HepG2 (cell line): Measurements from ENCODE around the gene C11orf58. TPM values are rescaled to one million over a fixed set of nuclear protein-coding genes. Genes with fewer than 3 reads are reported as not detected.
A peak's percentile ranks its signal among the peaks of the same experiment; 100 is the strongest.

Experiments
- ATAC-seq: fragments of 200-7000 bp; cut with Tn5 transposase; 3 replicates; pipeline ENCODE4 v1.9.1; 2020; ENCODE audit warnings: mild to moderate bottlenecking, moderate library complexity
- BruUV-seq: library from RNA; stranded (reverse); fragments of 400-500 nt; replicated peaks from 2 replicates; lab custom pipeline; 2021; lab: Mats Ljungman, UMichigan
- CTCF ChIA-PET: fragments of 300-600 bp; formaldehyde crosslinking; extraction: SDS; loops from one replicate; lab custom pipeline; 2021; ENCODE audit warnings: low total read pairs, inconsistent platforms, low intra/inter-chr PET ratio; lab: Yijun Ruan, JAX
- POLR2A ChIA-PET: fragments of 350-600 bp; sonication (Branson Sonifier 250); formaldehyde crosslinking; loops from one replicate; lab custom pipeline; 2020; ENCODE audit warnings: antibody characterized with exemption, inconsistent platforms; lab: Yijun Ruan, JAX
- DNase-seq: peaks from one replicate; pipeline ENCODE4 v3.0.0-alpha.2; 2015; ENCODE audit warnings: low spot score
- FAIRE-seq: peaks from 3 replicates; lab custom pipeline; 2011; peaks lifted over from hg19 to GRCh38; lab: Jason Lieb, UNC
- H2AFZ ChIP-seq: one replicate; pipeline ENCODE4 v1.6.1; 2011; ENCODE audit warnings: low read length, inconsistent platforms
- H3K27ac ChIP-seq: fragments of 300-600 bp; 3 replicates; pipeline ENCODE4 v1.8.0; 2011; ENCODE audit warnings: mixed run types, mild to moderate bottlenecking, mixed read lengths, low read length, inconsistent platforms; ENCODE audit not compliant: insufficient read depth; ENCODE audit errors: extremely low read length
- H3K27me3 ChIP-seq, 2 experiments: fragments of 200-600 bp in 1 of 2; 2 replicates in 1 of 2; 3 replicates in 1 of 2; pipeline versions ENCODE4 v1.6.0 to v1.8.0; 2011; ENCODE audit warnings: low read length in 2 of 2, mild to moderate bottlenecking in 2 of 2, moderate library complexity in 2 of 2, inconsistent platforms in 1 of 2; ENCODE audit not compliant: insufficient read depth in 2 of 2, control insufficient read depth in 1 of 2
- H3K36me3 ChIP-seq, 2 experiments: fragments of 200-600 bp in 1 of 2; replicated peaks in 1 of 2; 2 replicates in 1 of 2; 3 replicates in 1 of 2; pipeline versions ENCODE4 v1.5.1 to v1.8.0; 2011; ENCODE audit warnings: low read length in 2 of 2, inconsistent platforms in 1 of 2; ENCODE audit not compliant: insufficient read depth in 2 of 2, control insufficient read depth in 1 of 2
- H3K4me1 ChIP-seq: 2 replicates; pipeline ENCODE4 v1.5.1; 2012; ENCODE audit warnings: low read length, inconsistent platforms; ENCODE audit not compliant: insufficient read depth
- H3K4me2 ChIP-seq: 2 replicates; pipeline ENCODE4 v1.6.0; 2011; ENCODE audit warnings: low read depth, low read length, inconsistent platforms
- H3K4me3 ChIP-seq, 3 experiments: fragments of 200-600 bp in 1 of 3; sonication (generic), shearing (Covaris generic) in 1 of 3; replicated peaks in 1 of 3; 2 replicates each; pipeline ENCODE4 v1.5.1; 2011 to 2016; ENCODE audit warnings: low read length in 3 of 3, inconsistent platforms in 2 of 3, low read depth in 2 of 3, mild to moderate bottlenecking in 2 of 3, control low read depth in 1 of 3, mixed read lengths in 1 of 3; ENCODE audit not compliant: insufficient read depth in 1 of 3
- H3K79me2 ChIP-seq: one replicate; pipeline ENCODE4 v1.6.1; 2011; ENCODE audit warnings: low read length, inconsistent platforms; ENCODE audit not compliant: insufficient read depth
- H3K9ac ChIP-seq: 2 replicates; pipeline ENCODE4 v1.6.0; 2011; ENCODE audit warnings: mild to moderate bottlenecking, low read depth, low read length, inconsistent platforms; ENCODE audit not compliant: insufficient read depth
- H3K9me3 ChIP-seq: 2 replicates; pipeline ENCODE4 v1.5.1; 2012; ENCODE audit warnings: mild to moderate bottlenecking, low read length
- H4K20me1 ChIP-seq: 2 replicates; pipeline ENCODE4 v1.6.0; 2011; ENCODE audit warnings: inconsistent platforms, mild to moderate bottlenecking, low read length, moderate library complexity; ENCODE audit not compliant: insufficient read depth
- ARID2 ChIP-seq: sonication (generic); formaldehyde crosslinking; IDR thresholded peaks from 2 replicates; pipeline ENCODE4 v1.8.1; 2022; ENCODE audit warnings: mild to moderate bottlenecking, missing genetic modification reagents, borderline replicate concordance
- ATRX ChIP-seq: sonication (generic); formaldehyde crosslinking; IDR thresholded peaks from 2 replicates; pipeline ENCODE4 v1.4.0; 2020; ENCODE audit warnings: missing genetic modification reagents, borderline replicate concordance
- BRD4 ChIP-seq: sonication (generic); formaldehyde crosslinking; IDR thresholded peaks from 2 replicates; pipeline ENCODE4 v1.4.0; 2020; ENCODE audit warnings: missing genetic modification reagents
- FIP1L1 ChIP-seq: fragments of 200-400 bp; formaldehyde crosslinking; IDR thresholded peaks from 2 replicates; pipeline ENCODE4 v1.6.1; 2018; ENCODE audit warnings: low read depth, mild to moderate bottlenecking, low read length, moderate library complexity, borderline replicate concordance; ENCODE audit not compliant: insufficient read depth
- KAT2B ChIP-seq: fragments of 150-350 bp; IDR thresholded peaks from 2 replicates; pipeline ENCODE4 v1.6.1; 2014; ENCODE audit warnings: low read depth, low read length, borderline replicate concordance
- NFE2 ChIP-seq: sonication (generic); formaldehyde crosslinking; IDR thresholded peaks from 2 replicates; pipeline ENCODE4 v1.4.0; 2020; ENCODE audit warnings: missing genetic modification reagents
- PAX8 ChIP-seq: sonication (generic); formaldehyde crosslinking; IDR thresholded peaks from 2 replicates; pipeline ENCODE4 v1.8.0; 2022; ENCODE audit warnings: mild to moderate bottlenecking, missing genetic modification reagents, borderline replicate concordance
- SP1 ChIP-seq, 2 experiments: fragments of 450-650 bp in 1 of 2; sonication (generic) in 1 of 2; formaldehyde crosslinking in 1 of 2; IDR thresholded peaks; 2 replicates each; pipeline versions ENCODE4 v1.4.0 to v1.6.1; 2016 to 2020; ENCODE audit warnings: missing genetic modification reagents in 1 of 2
- ZNF660 ChIP-seq: sonication (generic); formaldehyde crosslinking; IDR thresholded peaks from 2 replicates; pipeline ENCODE4 v1.5.1; 2020; ENCODE audit warnings: mild to moderate bottlenecking, low read depth, missing genetic modification reagents, borderline replicate concordance
- ZNF816 ChIP-seq: sonication (generic); formaldehyde crosslinking; IDR thresholded peaks from 2 replicates; pipeline ENCODE4 v1.8.0; 2022; ENCODE audit warnings: missing genetic modification reagents, mild to moderate bottlenecking, borderline replicate concordance
- ZNF839 ChIP-seq: sonication (generic); formaldehyde crosslinking; IDR thresholded peaks from 2 replicates; pipeline ENCODE4 v1.4.0; 2020; ENCODE audit warnings: missing genetic modification reagents, mild to moderate bottlenecking, borderline replicate concordance
- WGBS: methylation state at CpG from one replicate; pipeline ENCODE4 v1.1.6; 2017; ENCODE audit warnings: low lambda C conversion rate; 5-methylcytosine and 5-hydroxymethylcytosine counted together
- in situ Hi-C: cut with HindIII; loops from 2 replicates; pipeline ENCODE4 v1.10.0; 2017; ENCODE audit warnings: low pct_unique_long_range_greater_than_20kb; ENCODE audit not compliant: extremely low pct_ligation_motif_present
- intact Hi-C: fragments of 100-400 bp; cut with micrococcal nuclease; formaldehyde crosslinking; loops from one replicate; pipeline ENCODE4 v1.10.0; 2022; ENCODE audit not compliant: unreplicated experiment
- polyA plus RNA-seq, 8 experiments: library from polyadenylated mRNA; depleted of rRNA in 3 of 8; stranded (reverse) in 7 of 8; unstranded in 1 of 8; fragments of >200 nt; fragmentation: Illumina TruSeq in 4 of 8; extraction: Trizol in 4 of 8; gene quantifications; 2 replicates each; pipeline versions ENCODE4 v1.2.1 to v1.2.3, GENCODE V29; 2011 to 2016; ENCODE audit warnings: low read depth in 4 of 8, missing spikeins in 1 of 8, mixed read lengths in 1 of 8; ENCODE audit not compliant: insufficient read depth in 1 of 8
- total RNA-seq, 5 experiments: library from RNA; depleted of rRNA; stranded (reverse); fragments of >200 nt; fragmentation: Illumina TruSeq; extraction: Trizol; gene quantifications; 2 replicates each; pipeline ENCODE4 v1.2.3, GENCODE V29; 2016; ENCODE audit warnings: low read depth in 1 of 5
- TF ChIP-seq, protein P1 (sequence below): sonication (generic); formaldehyde crosslinking; IDR thresholded peaks from 2 replicates; pipeline ENCODE4 v1.5.1; 2020; ENCODE audit warnings: missing genetic modification reagents, mild to moderate bottlenecking, borderline replicate concordance
- TF ChIP-seq, protein P2 (sequence below): IDR thresholded peaks from 2 replicates; pipeline ENCODE4 v1.6.1; 2012; ENCODE audit warnings: low read length, improper control_type of control experiment
- TF ChIP-seq, protein P3 (sequence below): IDR thresholded peaks from 2 replicates; pipeline ENCODE4 v1.6.1; 2016; ENCODE audit warnings: low read depth

The C11orf58 gene
- total and polyA plus RNA-seq, 2 of the 13 experiments (the other 11 are each of a cell fraction or from before 2014, with no cell fraction given), result 83.8 to 167 TPM

DNA sequence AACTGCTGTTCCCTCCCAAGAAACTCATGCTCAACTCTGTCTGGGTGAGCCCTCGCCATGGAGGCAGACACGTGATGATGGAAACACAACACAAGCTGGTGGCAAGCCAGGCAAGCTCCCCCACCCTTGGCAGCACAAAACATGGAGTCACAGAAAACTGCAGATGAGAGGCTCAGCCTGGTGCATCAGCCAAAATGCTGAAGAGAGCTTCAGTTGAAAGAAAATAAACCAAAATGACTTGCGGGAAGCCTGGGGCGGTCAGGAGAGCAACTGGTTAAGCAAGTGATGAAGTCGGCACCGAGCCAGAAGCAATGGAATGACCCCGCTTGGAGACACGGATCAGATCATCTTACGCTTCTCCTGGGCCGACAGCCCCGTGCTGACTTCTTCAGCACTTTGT, 68.3 kb downstream of the C11orf58 start:
- in situ Hi-C loops (loop anchor here (10.0 kb wide), 1 partner anchor 268 kb away; the partner anchor contains the start of gene RPS13), intact Hi-C loops (loop anchor here (1.0 kb wide), 1 partner anchor 18 kb away; no protein-coding TSS in a partner anchor)
- CTCF ChIA-PET, result no interaction called here
- POLR2A ChIA-PET, result no interaction called here
- H3K9ac ChIP-seq, result no peak overlapping the region
- H3K27me3 ChIP-seq, result no peaks in the 10 kb centered on the region
- peaks cover 12 to 34% of the 10 kb centered on the region in 2 experiments; a peak in 4 of 5 replicates for H3K36me3 ChIP-seq
- H3K9me3 ChIP-seq, result no peaks in the 10 kb centered on the region
- peak overlapping the region; percentile 24 for H3K27ac ChIP-seq
- TF ChIP-seq KAT2B (no peak), ZNF660 (CRISPR knock-in tag) (no peak), SP1 (IDR thresholded peaks at IDR 0.05) (no peak), SP1 (CRISPR knock-in tag; IDR thresholded peaks at IDR 0.05) (no peak), ARID2 (CRISPR knock-in tag) (no peak), BRD4 (CRISPR knock-in tag) (no peak), ZNF839 (CRISPR knock-in tag) (no peak), PAX8 (CRISPR knock-in tag) (no peak), NFE2 (CRISPR knock-in tag) (no peak), ATRX (no peak), ZNF816 (CRISPR knock-in tag) (no peak), FIP1L1 (no peak)
- TF ChIP-seq, protein P1, sequence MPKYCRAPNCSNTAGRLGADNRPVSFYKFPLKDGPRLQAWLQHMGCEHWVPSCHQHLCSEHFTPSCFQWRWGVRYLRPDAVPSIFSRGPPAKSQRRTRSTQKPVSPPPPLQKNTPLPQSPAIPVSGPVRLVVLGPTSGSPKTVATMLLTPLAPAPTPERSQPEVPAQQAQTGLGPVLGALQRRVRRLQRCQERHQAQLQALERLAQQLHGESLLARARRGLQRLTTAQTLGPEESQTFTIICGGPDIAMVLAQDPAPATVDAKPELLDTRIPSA, result no peak
- TF ChIP-seq, protein P2, sequence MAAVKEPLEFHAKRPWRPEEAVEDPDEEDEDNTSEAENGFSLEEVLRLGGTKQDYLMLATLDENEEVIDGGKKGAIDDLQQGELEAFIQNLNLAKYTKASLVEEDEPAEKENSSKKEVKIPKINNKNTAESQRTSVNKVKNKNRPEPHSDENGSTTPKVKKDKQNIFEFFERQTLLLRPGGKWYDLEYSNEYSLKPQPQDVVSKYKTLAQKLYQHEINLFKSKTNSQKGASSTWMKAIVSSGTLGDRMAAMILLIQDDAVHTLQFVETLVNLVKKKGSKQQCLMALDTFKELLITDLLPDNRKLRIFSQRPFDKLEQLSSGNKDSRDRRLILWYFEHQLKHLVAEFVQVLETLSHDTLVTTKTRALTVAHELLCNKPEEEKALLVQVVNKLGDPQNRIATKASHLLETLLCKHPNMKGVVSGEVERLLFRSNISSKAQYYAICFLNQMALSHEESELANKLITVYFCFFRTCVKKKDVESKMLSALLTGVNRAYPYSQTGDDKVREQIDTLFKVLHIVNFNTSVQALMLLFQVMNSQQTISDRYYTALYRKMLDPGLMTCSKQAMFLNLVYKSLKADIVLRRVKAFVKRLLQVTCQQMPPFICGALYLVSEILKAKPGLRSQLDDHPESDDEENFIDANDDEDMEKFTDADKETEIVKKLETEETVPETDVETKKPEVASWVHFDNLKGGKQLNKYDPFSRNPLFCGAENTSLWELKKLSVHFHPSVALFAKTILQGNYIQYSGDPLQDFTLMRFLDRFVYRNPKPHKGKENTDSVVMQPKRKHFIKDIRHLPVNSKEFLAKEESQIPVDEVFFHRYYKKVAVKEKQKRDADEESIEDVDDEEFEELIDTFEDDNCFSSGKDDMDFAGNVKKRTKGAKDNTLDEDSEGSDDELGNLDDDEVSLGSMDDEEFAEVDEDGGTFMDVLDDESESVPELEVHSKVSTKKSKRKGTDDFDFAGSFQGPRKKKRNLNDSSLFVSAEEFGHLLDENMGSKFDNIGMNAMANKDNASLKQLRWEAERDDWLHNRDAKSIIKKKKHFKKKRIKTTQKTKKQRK, result no peak
- TF ChIP-seq, protein P3, sequence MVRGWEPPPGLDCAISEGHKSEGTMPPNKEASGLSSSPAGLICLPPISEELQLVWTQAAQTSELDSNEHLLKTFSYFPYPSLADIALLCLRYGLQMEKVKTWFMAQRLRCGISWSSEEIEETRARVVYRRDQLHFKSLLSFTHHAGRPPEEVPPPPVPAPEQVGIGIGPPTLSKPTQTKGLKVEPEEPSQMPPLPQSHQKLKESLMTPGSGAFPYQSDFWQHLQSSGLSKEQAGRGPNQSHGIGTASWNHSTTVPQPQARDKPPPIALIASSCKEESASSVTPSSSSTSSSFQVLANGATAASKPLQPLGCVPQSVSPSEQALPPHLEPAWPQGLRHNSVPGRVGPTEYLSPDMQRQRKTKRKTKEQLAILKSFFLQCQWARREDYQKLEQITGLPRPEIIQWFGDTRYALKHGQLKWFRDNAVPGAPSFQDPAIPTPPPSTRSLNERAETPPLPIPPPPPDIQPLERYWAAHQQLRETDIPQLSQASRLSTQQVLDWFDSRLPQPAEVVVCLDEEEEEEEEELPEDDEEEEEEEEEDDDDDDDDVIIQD (CRISPR knock-in tag), result no peak
- H3K4me2 ChIP-seq, result no peak overlapping the region
- DNase-seq (no peak), FAIRE-seq (no peak), ATAC-seq (no peak)
- no TSS peak for BruUV-seq
- peaks cover 44% of the 10 kb centered on the region for H3K4me1 ChIP-seq
- 94% methylated on average over 11 of the region's 11 CpGs for WGBS
- no peak overlapping the region for H3K4me3 ChIP-seq
- peaks cover 6% of the 10 kb centered on the region; the same call in 1 of the 2 replicates for H4K20me1 ChIP-seq
- H2AFZ ChIP-seq, result no peak overlapping the region
- no peaks in the 10 kb centered on the region for H3K79me2 ChIP-seq
